GM18502 (cell line): ENCODE results near the gene SCAMP5.

Experiments
- ATAC-seq: cut with Tn5 transposase; IDR thresholded peaks from one replicate; pipeline ENCODE4 v1.9.1; 2021; ENCODE audit warnings: mild to moderate bottlenecking; ENCODE audit not compliant: unreplicated experiment, poor library complexity

Gene SCAMP5

DNA sequence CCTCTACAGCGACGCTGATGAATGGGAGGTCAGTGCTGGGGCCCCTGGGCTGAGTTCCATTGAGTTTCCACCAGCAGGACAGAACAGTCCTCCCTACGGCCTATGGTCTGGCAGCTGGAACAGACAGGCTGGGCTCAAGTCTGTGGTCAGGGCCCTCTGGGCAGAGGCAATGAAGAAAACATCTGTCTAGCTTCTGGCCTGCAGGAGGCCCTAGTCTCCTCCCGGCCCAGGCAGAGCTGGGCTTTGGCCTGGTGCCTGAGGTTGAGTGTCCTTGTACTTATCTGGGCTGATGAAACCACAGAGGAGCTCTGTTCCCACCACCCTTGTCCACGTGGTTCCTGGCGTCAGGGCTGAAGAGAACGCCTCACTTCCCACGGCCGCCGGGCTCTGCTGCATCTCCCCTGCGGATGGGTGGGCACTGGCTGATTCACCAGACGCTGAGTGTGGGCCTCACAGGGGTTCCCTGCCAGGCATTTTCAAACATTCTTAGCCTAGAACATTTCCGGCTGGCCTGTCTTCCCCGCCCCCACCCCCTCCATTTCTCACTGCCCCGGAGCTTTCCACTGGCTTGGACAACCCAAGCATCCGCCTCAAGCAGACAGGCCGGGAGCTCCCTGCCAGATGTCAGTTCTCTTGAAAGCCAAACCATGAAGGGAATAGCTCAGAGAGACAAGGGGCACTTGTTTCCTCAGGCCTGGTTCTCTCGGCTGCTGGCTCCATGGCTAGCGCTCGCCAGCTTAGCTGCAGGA, 48.3 kb downstream of the SCAMP5 start:
- peak; percentile 26 for ATAC-seq

DNA sequence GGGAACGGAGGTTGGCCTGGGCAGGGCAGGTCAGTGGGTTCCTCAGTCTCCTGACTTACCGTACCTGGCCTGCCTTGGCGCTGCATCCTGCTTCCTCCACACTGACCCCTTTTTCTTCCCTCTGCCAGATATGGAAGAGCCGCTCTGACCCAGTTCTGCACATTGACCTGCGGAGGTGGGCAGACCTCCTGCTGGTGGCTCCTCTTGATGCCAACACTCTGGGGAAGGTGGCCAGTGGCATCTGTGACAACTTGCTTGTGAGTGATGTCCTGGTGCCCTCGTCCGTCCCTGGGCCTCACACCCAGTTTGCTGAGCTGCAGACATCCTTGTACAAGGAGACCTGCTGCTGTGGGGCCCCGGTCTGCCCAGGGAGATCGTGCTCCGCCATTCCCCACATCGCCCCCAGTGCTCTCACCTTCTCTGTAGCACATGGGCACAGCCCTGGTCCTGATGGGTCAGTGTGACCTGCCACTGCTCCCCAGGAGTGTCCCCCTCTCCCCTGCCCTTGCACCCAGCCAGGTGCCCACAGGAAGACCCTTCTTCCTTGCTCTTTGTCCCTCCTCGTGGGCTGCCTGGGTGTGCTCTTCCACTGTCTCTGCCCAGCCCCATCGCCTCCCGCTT, 49.0 kb downstream of the SCAMP5 start:
- ATAC-seq, result no peak

DNA sequence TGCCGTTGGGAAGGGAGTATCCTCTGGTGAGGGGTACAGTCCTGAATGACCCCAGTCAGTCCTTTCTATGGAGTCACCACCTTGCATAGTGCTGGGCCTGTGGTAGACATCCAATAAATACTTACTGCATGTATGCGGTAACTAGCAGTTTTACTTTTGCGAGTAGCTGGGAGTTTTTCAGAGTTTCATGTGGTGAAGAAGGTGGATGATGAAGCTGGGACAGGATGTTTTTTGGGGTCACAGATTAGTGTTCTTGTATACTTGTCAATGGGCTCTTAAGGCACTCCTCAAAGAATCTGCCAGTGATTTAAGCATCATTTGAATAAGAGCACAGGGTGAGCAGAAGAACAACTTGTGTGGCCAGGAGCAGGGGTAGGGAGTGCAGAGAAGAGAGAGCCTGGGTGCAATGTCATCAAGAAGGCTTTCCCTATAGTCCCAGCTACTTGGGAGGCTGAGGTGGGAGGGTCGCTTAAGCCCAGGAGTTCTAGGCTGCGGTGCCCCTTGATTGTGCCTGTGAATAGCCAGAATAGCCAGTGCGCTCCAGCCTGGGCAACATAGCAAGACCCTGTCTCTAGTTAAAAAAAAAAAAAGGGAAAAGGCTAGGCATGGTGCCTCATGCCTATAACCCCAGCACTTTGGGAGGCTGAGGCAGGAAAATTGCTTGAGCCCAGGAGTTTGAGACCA, 50.1 kb downstream of the SCAMP5 start:
- no peak for ATAC-seq

DNA sequence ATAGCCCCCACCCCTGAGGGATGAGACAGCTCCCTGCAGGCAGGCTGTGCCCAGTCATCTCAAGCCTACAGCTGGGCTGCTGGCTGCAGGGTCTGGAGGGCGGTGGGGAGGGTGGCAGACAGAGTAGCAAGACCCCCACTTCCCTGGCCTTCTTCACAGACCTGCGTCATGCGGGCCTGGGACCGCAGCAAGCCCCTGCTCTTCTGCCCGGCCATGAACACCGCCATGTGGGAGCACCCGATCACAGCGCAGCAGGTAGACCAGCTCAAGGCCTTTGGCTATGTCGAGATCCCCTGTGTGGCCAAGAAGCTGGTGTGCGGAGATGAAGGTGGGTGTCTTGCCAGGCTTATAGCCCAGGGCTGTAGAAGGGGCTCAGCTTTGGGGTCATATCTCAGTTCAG, 53.0 kb downstream of the SCAMP5 start:
- ATAC-seq, result no peak

DNA sequence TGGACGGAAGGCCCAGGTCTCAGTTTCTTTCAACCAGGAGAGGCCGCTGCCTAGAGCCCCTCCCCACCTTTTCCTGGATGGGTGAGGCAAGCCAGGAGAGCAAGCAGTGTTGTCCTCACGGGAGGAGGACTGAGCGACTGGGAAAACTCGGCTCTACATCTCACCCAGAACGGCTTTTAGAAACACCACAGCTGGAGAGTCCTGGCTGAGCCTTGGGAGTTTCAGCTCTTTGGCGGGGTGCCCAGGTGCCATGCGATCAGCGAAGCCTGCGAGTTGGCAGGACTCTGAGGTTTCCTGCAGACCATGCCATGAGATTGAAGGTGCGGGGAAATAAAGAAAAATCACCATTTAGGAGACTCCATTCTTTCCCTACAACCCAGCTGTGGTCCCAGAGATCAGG, 54.0 kb downstream of the SCAMP5 start:
- ATAC-seq, result no peak

DNA sequence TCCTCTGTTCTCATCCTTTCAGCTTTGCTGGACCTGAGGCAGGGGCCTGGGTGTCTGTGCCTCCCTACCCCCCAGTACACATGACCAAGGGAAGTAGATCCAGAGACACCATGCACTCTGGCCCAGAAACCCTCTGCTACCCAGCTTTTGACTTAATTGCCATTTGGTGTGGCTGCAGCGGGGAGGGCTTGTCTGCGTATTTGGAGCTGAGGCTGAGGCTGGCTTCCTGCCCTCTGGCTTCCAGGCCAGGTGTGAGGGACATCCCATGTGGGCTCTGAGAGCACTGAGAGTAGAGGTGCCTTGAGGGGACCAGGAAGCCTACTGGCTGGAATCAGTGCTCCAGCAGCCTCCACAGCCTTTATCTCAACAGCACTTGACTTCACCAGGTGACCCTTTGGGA, 54.9 kb downstream of the SCAMP5 start:
- ATAC-seq, result no peak

DNA sequence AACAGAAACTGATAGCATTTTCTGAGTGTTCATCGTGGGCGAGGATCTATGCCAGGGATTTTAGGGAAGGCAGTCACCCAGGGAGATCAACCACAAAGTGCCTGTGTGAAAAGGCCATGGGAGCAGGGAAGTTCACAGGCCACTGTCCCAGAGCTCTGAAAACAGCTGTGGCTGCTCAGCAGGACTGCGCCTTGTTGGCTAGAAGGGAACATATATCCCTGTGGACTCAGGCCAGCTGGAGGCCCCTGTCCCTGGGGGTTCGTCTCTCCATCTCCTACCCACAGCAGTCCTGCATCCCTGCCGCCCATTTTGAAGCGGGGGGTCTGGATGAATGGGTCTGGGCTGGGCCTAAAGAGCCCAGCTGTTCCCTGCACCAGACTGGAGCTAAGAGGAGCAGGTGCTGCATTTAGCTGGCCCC, 55.8 kb downstream of the SCAMP5 start:
- ATAC-seq, result no peak

DNA sequence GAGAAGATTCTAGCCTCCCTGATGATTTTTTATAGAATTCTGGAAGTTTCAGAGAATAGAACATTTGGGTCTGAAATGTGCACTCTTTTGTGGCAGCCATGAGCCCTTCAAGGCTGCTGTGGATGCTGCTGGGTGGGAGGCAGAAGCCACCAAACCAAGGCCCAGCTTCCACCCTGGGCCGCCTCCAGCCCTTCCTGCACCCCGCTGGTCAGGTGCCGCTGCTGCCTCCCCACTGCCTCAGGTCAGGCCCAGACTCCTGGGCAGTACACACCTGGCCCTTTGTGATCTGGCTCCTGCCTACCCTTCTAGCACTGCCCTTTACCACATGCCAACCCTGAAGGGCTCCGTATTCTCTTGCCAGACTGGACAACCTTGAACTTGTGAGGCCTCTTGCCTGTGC, 56.3 kb downstream of the SCAMP5 start:
- ATAC-seq, result no peak

DNA sequence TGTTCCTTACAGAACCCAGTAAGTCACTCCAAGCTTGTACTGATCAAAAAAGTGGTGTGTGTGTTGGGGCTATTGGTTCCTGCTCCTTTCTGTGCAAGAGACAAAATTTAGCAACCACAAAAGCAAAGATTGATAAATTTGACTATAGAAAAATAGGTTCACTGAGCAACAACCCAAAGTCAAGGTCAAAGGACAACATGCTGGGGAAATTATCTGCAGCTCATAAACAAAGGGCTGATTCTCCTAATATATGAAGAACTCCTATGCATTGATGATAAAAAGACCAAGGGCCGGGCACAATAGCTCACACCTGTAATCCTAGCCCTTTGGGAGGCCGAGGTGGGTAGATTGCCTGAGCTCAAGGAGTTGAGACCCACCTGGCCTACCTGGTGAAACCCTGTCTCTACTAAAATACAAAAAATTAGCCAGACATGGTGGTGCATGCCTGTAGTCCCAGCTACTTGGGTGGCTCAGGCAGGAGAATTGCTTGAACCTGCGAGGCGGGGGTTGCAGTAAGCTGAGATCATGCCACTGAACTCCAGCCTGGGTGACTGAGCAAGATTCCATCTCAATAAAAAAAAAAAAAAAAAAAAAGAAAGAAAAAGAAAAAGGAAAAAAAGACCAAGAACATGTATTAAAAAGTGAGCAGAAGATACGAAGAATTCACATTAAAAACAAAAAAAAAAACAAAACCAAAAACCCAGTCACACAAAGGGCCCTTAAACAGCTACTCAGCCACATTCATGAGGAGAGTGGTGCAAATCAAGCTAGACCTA, 57.8 kb downstream of the SCAMP5 start:
- no peak for ATAC-seq

DNA sequence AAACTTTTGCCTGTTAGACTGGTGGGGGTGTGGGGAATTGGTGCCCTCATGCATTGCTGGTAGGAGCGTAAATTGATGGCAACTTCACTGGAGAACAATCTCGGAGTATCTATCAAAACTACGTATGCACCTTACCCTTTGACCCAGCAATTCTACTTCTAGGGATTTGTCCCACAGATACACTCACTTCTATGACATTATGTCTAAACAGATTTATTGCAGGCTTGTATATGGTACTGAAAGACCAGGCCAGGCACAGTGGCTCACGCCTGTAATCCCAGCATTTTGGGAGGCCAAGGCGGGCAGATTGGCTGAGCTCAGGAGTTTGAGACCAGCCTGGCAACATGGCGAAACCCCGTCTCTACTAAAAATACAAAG, 58.4 kb downstream of the SCAMP5 start:
- ATAC-seq, result no peak

DNA sequence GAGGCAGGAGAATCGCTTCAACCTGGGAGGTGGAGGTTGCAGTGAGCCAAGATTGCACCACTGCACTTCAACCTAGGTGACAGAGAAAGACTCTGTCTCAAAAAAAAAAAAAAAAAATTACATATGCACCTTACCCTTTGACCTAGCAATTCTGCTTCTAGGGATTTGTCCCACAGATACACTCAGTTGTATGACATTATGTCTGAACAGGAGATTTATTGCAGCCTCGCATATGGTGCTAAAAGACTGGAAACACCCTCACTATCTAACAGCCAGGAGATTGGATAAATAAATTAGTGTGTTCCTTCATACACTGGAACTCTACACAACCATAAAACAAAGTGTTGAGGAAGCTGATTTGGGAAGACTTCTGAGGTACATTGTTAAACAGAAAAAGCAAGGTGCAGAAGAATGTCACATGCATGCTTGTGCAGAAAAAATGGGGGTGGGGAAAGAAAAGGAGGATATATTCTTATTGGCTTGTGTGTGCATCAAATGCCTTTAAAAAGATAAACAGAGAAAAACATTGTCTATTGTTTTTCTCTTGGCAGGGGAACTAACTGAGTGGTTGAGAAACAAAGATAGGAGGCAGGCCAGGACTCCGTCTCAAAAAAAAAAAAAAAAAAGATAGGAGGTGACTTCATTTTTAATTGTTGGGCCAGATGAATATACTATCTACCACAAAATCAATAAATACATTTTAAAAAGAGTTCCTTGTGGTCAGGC, 59.0 kb downstream of the SCAMP5 start:
- no peak for ATAC-seq

DNA sequence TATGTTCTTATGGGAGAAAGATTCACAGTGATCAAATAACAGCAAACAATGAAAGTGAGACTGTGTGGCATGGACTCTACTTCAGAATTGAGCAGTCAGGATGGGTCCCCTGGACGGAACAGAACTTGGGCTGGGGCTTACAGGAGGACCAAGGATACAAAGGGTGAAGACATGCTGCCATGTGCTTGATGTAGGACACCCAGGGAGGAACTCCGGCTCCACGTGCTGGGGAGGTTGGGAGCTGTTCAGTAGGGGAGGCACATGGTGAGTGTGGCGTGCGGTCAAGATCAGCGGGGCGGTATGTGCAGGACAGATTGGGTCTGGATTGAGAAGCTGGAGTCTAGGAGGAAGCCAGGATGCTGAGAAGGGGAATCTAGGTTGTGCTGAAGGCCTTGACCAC, 60.7 kb downstream of the SCAMP5 start:
- ATAC-seq, result no peak

DNA sequence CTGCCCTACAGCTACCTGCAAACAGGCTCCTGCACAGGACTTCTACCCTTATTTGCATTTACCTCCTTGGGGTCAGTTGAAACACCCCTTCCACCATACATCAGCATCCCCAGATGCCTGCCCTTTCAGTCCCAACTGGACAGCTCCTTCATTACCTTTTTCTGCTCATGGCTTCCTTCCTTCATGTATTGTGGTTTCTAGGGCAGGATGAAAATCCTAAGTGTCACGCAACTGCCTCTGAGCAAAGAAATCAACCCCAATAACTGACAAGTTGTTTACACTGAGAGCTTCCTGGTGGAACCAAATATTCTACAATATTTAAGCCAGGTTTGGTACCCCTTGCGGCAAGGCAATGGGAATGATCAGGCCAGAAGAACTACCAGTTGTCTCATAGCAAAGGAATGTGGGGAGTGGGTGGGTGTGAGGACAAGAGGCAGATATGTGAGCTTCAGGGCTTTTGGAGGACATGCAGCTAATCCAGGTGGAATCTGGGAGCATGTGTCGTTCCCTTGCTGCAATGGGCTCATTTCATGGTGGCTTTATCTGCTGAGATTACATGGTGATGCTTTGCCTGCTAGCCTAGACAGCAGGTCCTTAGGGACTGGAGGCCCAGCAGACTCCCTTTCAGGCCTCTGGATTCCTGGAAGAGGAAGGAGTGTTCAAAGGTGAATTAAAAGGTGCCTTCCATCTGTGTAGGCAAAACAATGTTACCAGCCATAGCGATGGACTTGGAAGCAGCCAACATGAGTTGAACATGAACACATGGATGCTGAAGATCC, 63.0 kb downstream of the SCAMP5 start:
- ATAC-seq, result no peak

DNA sequence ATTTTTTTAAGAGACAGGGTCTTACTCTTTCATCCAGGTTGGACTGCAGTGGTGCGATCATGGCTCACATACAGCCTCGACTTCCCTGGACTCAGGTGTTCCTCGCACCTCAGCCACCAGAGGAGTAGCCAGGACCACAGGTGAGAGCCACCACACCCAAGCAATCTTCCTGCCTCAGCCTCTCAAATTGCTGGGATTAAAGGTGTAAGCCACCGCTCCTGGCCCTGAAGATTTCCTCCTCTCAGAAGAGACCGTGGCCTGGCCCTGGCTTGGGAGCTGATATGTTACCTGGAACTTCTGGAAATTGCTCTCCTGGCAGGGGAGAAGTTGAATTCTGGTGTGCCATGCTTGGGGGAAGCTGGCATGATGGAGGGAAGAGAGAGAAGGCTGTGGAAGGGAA, 64.2 kb downstream of the SCAMP5 start:
- ATAC-seq, result no peak

DNA sequence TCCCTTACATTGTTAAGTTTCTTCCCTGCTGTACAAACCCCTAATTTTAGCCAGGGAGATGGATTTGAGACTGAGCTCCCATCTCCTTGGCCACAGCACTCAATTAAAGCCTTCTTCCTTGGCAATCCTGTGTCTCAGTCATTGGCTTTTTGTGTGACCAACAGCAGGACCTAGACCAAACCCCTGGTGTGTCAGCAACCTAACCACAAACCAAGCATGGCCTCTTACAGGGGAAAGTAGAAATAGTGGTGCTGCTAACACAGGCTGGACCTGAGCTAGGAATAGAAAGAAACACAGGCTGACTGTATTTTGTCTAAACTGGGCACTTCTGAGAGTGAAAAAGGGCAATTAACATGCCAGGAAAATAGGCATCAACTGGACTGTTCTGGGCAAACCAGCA, 65.9 kb downstream of the SCAMP5 start:
- peak; percentile 61 for ATAC-seq

DNA sequence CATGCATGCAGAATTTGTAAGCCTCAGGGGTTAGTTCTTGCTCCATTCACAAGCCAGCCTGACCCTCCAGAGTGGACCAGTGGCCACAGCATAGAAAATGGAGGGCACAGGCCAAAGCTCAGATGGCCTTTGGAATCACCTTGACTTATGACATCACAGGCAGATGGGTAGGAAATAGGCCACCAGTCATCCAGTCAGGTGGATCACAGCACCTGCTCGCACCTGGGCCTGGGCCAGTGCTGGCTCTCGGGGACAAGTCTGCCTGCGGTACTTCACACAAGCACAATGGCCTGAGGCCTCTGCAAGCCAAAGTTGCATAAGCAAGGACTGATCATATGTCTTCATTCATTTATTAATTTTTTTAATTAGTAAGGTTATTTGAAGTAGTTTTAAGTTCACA, 67.3 kb downstream of the SCAMP5 start:
- ATAC-seq, result no peak

DNA sequence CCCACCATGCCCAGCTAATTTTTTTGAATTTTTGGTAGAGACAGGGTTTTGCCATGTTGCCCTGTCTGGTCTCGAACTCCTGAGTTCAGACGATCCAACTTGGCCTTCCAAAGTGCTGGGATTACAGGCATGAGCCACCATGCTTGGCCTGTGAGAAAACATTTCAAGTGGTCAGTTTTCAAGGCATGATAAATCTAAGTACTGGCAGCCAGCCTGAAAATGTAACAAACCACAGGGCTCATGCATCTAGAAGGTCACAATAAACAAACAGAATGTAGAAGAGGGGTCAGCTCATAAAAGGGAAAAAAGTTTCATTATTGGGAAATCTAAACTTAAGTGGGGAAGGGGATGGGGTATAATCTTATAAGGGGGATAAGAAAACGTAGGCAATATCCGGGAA, 68.0 kb downstream of the SCAMP5 start:
- ATAC-seq, result no peak

DNA sequence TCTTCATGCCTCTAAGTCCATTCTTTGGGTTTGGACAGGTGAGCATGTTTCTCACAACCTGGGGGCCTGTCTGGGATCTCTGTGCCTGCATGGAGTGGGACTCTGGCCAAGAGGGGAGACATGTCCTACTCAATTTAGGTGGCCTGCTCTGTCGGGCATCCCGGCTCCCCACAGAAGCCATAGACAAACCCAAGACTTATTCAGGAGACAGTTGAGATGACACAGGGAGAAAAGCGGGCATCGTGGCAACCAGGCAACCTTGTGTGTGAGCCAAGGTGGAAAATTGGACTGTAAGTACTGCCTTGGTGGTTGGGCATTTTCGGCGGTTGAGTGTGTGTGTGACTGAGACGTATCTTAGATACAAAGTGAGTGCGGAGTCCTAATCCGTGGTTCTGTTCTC, 68.5 kb downstream of the SCAMP5 start:
- ATAC-seq, result no peak

DNA sequence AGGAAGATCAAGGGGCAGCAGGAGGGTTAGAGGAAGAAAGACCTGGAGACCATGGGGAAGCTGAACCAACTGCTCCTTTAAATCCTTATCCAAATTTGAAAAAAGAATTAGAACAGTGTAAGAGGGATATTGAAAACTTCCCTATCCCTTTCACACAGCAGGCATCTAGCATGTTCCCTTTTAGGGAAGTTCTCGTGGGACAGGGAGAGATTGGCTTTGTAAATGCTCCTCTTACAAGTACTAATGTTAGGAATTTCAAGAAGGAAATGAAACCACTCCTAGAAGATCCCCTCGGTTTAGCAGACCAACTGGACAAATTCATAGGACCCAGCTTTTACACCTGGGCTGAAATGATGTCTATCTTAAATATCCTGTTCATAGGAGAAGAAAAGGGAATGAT, 69.5 kb downstream of the SCAMP5 start:
- ATAC-seq, result no peak

DNA sequence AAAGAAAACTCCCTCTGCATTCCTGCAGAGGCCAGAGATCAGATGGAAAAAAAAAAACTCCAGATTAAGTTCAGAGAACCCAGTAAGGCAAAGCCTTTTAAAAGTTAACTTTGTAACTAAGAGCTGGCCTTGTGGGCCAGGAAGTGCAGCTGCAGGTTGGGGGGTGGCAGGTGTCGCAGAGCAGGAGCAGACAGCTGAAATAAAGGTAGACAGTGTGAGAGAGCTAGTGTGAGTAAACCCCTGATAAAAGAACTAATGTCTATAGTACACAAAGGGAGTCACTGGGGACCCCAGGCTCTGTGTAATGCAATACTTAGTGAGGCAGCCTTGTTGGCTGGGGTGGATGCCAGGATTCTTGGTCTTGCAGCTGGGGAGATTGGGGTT, 70.1 kb downstream of the SCAMP5 start:
- ATAC-seq, result no peak
